Measurements from ENCODE around the gene HOXD11. TPM values are rescaled to one million over a fixed set of nuclear protein-coding genes. Genes with fewer than 3 reads are reported as not detected.

HOXD11 gene
- polyA plus RNA-seq, 1 donor, result 63.7 TPM

DNA sequence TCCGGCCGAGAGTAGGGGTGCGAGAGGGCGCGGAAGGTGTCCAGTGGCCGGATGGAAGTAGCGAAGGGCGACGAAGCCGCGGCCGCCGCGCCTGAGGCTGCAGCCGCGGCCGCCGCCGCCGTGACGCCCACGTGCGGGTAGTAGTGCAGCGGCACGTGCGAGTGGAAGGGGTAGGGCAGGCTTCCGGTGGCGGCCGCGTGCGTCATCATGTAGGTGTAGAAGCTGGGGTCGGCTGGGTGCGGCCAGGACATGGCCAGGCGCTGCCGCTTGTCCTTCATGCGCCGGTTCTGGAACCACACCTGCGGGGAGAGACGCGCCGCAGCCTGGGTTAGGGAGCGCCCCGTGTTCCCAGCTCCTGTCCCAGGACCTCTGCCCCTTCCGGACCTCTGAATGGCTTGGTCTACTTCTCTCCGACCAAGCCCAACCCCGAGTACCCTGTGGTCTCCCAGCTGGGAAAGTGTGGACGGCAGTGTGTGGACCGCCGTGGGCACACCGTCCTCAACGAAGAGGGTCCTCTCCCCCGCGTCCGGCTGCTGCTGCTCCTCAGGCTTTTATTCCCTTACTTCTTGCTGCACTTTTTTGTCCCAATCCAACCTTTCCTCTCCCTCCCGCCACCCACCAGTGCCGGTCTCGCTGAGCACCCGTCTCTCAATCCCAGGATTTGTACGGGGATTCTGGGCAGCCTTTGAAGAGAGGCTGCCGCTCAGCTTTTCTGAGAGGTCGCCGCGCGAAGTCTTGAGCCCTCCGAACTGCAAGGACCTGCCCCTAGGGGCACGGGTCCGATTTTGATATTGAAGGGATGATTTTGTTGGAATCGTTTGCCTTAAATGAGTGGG lies 26.3 kb upstream of the HOXD11 start:
- DNase-seq, result peak; percentile 30

DNA sequence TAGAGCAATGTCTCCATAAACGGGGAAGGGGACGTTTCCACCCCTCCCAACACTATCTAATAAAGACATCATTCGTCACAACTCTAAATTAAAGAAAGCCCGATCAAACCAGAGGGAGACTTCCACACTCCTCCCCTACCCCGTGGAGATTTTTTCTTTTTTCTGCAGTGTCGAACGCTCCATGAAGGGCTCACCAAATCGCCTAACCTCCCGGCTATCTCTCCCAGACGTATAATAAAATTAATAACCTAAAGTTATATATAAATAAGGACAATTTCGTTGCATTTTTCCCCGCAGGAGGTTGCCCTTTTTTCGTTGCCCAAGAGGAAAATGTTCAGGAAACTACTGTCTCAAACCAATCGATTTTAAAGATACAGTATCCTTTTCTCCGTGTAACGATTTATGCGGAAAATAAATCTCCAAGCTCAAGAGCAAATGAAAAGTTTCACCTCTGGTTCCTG lies 25.7 kb upstream of the HOXD11 start:
- DNase-seq, result peak; percentile 46

DNA sequence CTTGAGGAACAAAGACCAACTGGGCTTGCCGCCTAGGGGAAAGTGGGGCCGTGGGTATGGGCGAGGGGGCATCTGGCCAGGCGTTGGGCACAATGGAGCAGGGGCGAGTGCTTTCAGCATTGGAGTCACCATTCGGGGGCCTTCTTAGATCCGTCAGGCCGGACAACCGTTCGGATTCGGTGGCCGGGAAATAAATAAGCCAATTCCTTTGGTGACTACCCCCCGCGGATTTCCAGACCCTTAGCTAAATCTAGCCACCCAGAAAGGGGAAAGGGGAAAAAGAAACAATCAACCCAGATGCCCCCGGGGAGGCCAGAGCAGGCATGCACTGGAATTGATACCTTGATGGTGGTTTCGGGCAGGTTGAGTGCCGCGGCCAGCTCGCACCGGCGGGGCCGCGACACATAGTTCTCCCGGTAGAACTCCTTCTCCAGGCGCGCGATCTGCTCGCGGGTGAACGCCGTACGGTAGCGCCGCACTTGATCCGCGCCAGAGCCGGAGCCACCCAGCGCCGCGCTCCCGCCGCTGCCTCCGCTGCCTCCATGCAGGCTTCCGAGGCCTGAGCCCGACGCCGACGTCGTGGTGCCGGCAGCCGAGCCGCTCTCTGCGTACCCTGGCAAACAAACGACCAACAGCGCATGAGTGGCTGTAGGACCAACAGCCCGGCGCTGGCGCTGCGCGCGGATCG lies 25.1 kb upstream of the HOXD11 start:
- DNase-seq, result peak; percentile 28

DNA sequence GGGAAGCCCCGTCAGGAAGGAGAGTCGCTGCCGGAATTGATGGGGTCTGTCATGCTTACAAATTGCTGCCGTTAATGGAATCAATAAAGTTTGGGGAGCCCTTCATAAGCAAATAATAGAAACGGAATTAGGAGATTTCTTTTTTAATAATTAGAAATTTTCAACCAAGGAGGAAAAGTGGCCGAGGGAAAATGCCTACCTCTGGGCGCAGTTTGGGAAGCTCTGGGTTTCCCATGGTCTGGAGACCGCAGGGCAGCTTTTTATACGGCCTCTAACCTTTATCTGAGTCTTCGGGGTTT lies 24.6 kb upstream of the HOXD11 start:
- DNase-seq, result no peak

DNA sequence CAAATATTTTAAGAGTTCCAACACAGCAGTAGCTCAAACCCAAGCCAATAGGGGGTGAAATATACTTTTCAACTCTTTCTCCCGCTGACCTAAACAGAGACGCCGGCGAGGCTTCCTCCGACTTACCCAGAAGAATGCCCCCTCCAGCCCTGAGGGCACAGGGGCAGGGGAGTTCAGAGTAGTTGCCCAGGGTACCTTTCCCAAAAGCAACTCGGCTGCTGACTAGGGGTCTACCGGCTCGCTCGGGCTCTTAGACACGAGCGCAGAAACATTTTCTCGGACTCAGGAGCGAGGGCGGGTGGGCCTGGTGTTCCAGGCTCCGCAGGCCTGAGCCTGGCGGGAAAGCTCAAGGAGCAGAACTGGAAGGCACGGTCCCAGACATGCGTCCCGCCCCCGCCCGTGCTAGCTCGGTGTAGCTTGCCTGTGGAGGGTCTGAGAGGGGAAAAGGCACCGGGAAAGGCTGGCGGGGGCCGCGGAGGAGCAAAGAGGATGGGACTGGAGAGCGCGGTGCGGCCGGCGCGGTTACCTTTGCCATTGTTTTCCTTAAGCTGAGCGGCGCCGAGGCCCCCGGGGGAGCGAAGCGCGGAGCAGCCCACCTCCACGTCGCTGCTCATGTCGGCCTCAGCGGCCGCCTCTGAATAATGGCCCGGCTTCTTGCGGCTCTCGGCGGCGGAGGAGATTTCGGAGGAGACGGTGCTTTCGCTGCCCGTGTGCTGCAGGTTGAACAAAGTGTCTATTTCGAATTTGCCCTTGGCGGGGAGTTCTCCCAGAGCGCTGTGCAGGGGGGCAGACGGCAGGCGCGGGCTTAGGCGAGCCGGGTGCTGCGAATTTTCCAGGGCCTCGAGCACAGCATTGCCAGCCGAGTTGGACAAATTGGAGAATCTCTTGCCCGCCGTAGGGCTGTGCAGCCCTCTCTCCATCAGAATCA lies 24.0 kb upstream of the HOXD11 start:
- peak; percentile 25 for DNase-seq

DNA sequence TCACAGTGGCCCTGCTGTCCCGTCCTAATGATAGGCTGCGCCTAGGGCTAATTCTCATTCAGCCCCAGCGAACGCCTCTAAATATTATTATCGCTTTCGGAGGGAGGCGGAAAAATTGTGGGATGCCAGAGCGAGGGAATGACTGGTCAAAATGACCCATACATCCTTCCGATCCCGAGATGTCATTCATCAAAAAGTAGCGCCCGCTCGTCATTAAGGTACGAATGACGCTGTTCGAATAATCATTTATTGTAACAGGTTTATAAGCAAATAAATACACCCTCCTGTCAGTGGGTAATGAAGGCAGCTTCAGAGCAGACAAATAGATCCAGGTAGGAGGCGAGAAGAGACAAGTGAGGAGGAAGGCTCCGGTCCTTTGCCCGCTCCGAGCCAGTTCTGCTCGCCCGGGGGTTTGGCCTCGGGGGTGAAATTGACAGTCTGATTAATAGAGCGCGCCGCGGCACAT lies 23.3 kb upstream of the HOXD11 start, which contains the start of gene EVX2:
Gene EVX2, minus strand, starts transcription at position 167 of the 466 bp plus-strand sequence. CDS start 186 bp downstream, outside the sequence.
- no peak for DNase-seq

DNA sequence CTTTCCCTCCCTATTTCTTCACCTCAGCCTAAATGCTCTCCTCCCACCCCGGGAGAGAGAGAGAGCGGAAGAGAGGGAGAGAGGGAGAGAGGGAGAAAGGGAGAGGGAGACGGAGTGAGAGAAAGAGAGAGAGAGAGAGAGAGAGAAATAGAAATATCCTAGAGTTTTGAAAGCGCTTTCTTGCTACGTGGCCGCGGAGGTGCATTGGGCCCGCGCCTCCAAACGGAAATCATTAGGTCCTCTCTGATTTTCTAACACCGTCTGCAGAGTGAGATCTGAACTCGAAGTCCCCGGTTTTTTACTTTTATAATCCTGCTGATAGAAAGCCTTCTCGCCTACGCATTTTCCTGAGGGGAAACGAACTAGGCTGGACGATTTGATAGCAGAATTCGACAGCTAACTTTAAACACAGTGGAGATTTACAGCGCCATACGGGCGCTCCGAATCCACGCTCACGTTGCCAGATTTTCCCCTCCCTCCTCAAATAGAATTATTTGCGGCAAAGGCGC lies 22.4 kb upstream of the HOXD11 start:
- DNase-seq, result no peak

DNA sequence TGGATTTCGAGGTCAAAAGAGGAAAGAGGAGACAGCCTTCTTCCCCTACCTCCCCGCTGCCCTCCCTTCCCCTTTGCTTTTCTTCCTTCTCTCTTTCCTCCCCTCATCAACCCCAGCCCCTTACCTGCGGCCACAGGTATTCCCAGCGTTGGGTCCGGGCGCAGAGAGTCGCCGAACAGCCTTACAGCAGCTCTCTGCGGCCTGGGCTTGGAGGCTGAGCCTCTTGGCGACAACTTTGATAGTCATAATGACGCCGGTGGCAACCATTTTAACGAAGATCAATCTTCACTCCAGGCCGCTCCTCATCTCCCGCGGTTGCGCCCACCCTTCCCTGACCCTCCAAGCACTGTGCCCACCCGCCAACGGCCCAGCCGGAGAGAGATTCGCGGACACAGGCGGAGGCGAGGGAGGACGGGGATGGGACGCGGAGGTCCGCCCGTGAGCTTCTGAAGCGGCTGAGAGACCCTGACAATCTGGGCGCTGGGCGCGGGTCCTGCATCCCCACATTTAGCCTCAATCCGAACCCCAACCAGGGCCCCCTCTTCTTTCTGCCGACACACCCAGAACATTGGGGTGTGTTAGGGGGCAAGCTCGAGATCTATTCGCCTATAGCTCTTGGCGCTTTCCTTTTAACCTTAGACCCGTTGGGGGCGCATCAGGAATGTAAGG lies 21.8 kb upstream of the HOXD11 start:
- no peak for DNase-seq

DNA sequence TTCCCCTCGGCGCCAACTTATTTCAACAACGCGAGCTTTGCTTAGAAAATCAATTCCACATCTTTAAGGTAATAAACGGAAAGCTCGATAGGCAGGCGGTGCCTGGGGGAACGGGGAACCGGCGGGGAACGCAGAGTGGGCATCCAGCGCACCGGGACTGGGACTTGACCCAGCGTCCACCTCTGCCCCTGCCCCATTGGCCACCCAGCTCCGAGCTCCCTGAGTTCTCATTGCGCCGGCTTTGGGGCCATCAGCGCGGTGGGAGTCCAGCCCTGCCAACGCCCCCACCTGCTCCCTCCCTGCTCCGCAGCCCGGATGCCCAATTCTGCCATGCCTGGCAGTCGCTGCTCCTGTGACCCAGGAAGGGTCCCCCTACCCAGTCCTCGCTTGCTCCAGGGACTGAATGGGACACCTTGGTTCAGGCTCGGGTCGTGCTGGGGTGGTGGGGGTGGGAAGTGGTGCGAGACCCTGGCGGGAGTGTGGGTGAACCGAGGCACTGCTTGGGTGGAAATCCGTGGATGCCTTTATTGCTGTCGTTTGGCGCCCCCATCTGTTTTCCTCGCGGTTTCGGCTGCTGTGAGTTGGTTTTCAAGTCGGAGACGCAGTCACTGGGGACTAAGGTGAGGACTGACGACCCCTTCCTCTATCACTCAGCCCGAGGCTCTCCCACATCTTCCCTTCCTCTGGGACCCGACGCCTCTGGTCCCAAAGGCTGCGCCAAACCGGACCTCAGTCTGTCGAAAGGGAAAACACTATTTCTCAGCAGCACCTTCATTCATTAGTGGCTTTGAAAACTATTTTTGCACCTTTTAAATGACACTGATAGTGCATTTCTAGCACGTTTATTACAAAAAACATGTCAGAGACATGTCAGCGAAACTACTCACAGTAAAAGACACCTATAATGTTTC lies 21.0 kb upstream of the HOXD11 start:
- no peak for DNase-seq

DNA sequence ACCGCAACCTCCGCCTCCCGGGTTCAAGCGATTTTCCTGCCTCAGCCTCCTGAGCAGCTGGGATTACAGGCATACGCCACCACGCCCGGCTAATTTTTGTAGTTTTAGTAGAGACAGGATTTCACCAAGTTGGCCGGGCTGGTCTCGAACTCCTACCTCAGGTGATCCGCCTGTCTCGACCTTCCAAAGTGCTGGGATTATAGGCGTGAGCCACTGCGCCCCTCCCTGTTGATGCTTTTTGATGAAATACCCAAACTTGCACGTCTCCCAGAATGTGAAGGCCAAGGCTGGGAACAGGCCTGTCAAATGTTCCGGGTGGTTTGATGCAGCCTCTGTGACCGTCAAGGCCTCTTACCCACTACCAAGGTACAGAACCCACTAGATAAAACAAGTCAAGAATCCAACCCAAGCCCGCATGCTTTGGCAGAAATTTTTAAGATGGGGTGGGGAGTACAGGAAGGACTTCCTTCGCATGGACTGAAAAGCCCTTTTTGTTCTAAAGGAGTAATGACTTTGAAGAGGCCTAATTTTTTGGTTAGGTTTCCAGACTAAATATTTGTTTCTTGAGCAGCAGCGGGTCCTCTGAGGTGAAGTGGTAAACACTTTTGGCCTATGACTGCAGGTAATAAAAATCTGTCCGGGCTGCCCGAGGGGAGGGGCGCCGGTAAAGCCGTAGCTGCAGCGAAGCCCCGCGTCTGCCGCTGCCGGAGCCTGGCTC lies 19.6 kb upstream of the HOXD11 start:
- DNase-seq, result no peak

DNA sequence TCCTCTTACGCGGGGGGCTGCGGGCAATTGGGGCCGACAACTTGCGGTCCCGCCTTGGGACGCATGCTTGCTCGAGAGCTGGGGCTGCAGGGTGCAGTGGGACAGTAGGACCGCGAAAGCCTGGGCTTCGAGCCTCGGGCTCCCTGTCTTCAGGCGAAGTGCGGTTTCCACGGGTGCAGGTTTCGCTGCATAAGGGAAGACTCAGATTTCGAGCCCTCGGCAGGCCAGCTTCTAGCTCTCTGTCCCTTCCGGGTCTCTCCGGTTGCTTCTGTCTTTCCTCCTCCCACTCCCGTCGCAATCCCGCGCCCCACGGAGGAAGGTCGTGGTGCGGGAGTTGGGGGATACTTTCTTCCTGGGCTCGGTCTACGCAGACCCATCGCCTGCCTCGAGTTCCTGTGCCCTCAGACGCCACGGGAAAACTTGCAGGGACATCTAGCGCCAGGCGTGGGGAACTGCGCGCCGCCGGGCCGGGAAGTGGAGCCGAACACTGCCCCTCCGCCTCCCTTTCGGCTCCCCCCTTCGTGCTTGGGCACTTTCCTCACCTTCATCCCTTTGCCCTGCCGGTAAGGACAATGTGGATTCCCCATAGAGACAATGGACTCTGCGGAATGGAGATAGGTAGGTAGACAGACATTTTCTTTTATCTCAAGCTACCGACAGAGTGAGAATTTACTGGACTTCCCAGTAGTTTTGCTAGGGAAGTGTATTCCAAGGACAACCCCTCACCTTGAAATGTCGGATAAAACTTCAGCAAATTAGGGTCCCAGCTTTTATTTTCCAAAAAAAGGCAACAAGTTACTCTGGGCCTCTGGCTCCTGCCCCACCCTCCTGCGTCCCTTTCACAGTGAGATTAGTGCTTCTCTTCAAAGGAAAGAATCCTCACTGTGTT lies 18.8 kb upstream of the HOXD11 start:
- no peak for DNase-seq

DNA sequence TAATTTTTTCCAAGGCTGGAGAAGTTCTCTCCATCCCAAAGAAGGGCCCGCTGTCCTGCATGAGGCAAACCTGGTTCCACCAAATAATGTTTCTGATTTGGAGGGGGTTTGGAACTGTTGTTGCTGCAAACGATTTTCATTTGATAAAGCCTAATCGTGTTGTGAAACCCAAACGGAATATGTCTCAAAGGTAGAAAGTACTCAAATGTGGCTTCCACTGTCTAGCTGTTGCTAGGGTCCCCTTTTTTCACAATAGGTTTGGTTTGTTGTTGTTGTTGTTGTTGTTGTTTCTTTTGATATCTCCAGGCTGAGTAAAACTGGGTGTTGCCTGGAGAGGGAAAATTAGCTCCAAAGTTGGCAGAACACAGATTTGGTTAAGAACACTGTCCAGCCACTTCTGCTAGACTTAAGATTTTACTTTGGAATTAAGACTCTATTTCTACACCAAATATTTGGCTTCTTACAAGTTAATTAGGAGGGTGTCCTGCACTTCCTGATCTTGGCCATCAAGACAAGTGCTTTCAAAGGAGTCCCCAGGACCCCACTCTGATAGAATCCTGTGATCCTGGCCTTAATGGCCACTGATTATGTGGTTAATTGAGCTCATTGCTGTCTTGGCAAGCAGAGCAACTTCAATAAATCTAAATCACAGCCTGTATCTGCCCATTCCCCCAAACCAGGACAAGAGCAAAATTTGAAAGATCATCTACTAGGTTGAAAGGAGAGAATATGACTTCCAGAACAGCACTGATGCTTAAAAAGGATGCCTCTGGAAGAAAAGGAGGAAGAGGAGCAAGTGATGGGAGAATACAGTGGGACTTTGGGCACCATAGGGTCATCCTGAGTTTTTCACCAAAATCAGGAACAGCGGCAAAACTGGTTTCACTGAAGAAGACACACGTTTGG lies 17.9 kb upstream of the HOXD11 start:
- DNase-seq, result no peak

DNA sequence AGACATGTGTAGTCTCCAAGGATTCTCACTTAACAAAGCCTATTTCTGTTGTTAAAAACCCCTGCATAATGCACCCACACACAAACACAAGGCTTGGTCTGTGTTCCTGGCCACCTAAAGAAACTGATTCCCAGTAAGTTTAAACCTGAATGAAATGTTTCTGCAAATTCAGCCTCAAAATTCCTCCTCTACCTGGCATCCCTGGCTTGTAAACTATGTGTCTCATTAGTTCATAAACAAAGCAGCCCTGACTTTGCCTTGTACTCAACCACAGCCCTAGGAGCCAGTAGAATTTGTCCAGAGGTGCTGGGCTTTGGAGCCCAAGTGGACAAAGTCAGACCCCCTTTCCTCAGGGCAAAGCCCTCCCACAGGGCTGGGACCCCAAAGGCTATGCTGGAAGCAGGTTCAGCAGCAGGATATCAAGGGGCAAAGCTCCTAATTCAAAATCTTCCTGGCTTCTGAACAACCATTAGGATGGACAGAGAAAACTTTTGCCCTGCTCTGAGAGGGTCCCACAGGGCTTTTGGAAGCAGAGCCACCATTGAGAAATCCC lies 17.2 kb upstream of the HOXD11 start:
- no peak for DNase-seq

DNA sequence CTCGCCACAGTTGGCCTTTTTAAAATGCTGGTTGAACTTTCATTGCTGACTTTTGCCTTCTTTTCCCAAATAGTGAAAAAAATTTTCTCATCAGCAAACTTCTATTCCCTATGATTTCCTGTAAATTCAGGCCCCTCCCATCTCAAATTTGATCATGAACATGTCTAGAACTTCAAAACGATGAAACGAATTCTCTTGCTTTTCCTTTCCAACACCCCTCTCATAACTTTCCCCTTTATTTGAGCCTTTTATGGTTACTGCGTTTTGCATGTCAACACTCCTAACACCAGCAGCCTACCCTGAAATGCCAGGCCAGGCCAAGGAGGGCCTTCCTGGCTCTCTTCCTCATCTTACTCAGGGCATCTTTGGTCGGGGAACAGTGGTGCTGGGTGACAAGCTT lies 16.2 kb upstream of the HOXD11 start:
- DNase-seq, result no peak

DNA sequence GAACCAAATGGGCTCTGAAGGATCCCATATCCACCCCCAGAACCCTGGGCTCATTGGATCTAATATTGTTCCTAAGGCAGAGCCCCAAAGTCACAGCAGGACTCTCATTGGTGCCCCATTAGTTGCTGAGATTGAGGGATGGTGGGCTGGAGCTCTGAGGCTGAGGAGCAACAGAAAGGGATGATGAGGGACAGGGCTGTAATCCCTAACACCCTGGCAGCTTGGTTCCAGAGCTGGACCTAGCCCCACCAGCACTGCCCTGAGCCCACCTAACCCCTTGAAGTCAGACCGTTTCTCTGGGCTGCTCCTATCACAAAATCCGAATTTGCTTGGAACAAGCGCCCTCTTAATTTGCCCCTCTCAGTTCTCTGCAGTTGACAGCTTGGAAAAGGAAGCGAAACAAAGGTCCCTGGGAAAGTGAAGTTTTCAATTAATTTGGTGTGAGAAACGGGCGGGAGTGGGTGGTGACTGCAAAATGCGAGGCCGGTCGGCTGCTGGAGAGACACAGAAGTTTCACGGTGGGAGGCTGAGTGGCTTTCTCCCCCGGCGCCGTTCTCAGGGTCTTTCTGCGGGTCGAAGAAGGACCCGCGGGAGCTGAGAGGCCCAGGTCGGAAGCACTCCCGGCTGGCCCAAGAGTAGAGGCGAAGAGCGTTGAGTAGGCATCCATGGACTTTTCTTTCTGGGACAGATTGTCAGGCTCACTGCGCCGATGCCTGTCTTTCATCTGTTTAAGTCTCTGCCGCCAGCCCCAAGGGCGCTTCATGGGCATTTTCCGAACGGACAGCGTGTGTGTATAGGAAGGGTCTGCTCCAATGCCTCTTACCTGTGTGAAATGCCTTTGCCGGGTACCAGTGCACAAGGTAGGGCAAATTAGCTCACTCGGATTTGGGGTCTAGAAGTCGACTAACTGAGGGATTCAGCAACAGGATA lies 15.5 kb upstream of the HOXD11 start:
- no peak for DNase-seq

All from left kidney (tissue), 2 donors.